ENCODE data around the gene RAC2. TPM values are rescaled to one million over a fixed set of nuclear protein-coding genes. Genes with fewer than 3 reads are reported as not detected.
A peak's percentile ranks its signal among the peaks of the same experiment; 100 is the strongest.

The RAC2 gene
- 16.4 TPM for polyA plus RNA-seq (2013, experiment 1 of 2)
- polyA plus RNA-seq (2013, experiment 2 of 2): 14.7 TPM

DNA sequence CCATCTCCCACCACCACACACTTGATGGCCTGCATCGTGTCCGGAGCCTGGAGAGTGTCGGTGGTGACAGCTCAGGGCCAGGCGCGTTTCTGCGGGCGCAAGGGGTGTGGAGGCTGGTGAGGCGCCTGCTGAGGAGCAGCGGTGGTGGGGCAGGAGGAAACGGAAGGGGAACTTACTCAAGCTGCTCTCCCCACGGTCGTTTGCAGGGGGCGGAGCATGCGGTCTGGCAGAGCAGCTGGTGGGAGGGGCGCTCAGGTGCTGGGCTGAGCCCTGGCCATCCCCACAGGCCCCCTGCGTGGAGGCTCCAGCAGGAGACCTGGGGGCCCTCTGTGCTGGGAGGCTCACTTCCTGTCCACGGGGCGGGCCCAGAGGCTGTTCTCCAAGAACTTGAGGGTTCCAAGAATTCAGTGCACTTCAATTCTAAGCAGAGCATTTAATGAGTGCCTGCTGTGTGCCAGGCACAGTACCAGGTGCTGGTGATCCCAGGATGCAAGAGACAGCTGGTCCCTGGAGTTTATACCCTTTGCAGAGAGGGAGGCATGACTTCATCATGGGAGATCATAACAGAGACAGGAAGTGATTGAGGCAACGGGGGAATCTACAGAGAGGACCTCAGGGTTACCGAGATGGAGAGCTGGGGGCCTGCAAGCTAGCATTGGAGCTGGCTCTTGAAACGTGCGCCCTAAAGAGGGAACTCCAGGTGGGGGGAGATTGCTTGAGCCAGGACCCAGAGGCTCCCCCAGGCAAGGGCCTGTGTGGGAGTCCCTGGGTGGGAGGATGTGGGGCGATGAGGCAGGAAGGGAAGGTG lies at the start of gene RAC2:
RAC2 (minus strand) TSS at position 156 of the 808 bp plus-strand sequence; CDS start at position 35, 121 bp downstream.
- H3K9me3 ChIP-seq (ENCODE audit: control insufficient read depth, low read length): no peaks in the 10 kb centered on the region
- H3K36me3 ChIP-seq (ENCODE audit: control insufficient read depth, insufficient read depth, low read length): no peaks in the 10 kb centered on the region
- 49 to 55% methylated on average over 11 to 19 of the region's 23 CpGs for WGBS, 2 experiments (ENCODE audit: insufficient coverage in 2 of 2)
- peak within 1 kb of the TSS; percentile 66 for H3K27ac ChIP-seq (ENCODE audit: low read depth, low read length, severe bottlenecking)
- H3K4me1 ChIP-seq (ENCODE audit: control insufficient read depth, insufficient read depth, low read length, poor library complexity, severe bottlenecking): peaks cover 33% of the 10 kb centered on the region
- H3K4me3 ChIP-seq (ENCODE audit: extremely low read depth, insufficient read depth, low read length, poor library complexity, severe bottlenecking): peak within 1 kb of the TSS; percentile 11

DNA sequence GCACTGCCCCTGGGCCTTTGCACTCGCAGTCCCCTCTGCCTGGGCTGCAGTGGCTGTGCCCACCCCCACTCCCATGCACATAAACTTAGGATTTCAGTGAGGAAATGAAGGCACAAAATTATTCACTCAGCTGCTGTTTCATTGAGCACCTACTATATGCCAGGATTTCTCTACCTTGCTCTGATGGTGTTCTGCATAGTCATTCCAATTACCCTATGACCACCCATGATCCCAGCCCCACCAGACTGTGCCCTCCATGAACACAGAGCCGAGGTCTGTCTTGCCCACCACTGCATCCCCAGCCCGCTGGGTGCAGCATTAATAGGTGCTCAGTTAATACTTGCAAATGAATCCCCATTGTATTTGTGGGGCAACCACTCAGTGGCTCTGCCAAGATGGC lies 49.1 kb upstream of the RAC2 start:
- no peak overlapping the region for H3K4me3 ChIP-seq (ENCODE audit: extremely low read depth, insufficient read depth, low read length, poor library complexity, severe bottlenecking)
- no peaks in the 10 kb centered on the region for H3K9me3 ChIP-seq (ENCODE audit: control insufficient read depth, low read length)
- no peaks in the 10 kb centered on the region for H3K4me1 ChIP-seq (ENCODE audit: control insufficient read depth, insufficient read depth, low read length, poor library complexity, severe bottlenecking)
- 74 to 78% methylated on average over 2 to 3 of the region's 3 CpGs for WGBS, 2 experiments (ENCODE audit: insufficient coverage in 2 of 2)
- H3K36me3 ChIP-seq (ENCODE audit: control insufficient read depth, insufficient read depth, low read length): no peaks in the 10 kb centered on the region
- no peak overlapping the region for H3K27ac ChIP-seq (ENCODE audit: low read depth, low read length, severe bottlenecking)

DNA sequence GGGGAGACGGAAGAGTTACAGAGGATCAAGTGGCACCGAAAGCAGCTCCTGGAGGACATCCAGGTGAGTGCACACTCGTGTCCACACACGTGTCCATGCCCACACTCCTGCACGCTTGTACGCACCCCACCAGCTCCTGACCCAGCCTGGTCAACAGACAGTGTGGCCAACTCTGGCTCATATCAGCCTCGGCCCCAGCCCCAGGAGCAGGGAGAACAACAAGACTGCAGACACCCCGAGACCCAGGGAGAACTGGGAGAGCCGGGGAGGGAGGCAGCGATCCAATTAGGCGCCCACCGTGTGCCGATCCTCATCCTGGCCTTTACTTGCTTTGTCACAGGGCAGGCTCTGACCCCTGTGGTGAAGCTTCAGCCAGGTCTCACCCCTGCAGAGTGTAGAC lies 48.6 kb upstream of the RAC2 start:
- no peak overlapping the region for H3K4me3 ChIP-seq (ENCODE audit: extremely low read depth, insufficient read depth, low read length, poor library complexity, severe bottlenecking)
- 89 to 92% methylated on average over 12 to 13 of the region's 13 CpGs for WGBS, 2 experiments (ENCODE audit: insufficient coverage in 2 of 2)

DNA sequence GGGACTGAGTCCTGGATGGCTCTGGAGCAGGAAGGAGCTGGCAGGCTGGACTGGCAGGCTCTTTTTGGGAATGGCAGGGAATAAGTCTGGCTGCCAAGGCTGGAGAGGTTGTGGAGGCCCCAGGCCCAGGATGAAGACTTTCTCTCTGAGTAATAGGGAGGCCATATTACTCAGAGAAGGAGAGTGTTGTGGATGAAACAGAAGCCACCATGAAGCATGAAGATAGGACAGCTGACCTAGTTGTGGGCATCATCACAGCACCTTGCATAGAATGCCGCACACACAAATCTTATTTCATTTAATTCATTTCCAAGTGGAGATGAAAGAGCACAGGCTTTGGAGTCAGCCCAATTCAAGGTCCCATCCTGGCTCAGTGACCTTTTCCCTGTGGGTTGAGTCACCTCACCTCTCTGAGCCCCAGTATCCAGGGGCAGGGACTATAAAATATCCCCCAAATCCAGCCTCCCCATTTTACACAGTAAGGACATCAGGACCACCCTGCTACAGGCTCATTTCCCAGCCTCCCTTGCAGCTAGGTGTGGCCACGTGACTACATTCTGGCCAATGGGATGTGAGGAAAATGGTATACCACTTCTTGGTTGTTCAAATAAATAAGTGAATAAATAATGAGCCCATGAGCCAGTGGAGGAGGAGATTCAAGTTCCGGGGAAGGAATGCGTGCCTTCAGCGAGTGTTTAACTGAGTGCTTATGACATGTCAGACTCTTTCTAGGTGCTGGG lies 47.7 kb upstream of the RAC2 start:
- no peak overlapping the region for H3K4me3 ChIP-seq (ENCODE audit: extremely low read depth, insufficient read depth, low read length, poor library complexity, severe bottlenecking)
- no peaks in the 10 kb centered on the region for H3K4me1 ChIP-seq (ENCODE audit: control insufficient read depth, insufficient read depth, low read length, poor library complexity, severe bottlenecking)
- H3K36me3 ChIP-seq (ENCODE audit: control insufficient read depth, insufficient read depth, low read length): no peaks in the 10 kb centered on the region
- 88 to 94% methylated on average over 4 to 5 of the region's 5 CpGs for WGBS, 2 experiments (ENCODE audit: insufficient coverage in 2 of 2)
- no peaks in the 10 kb centered on the region for H3K9me3 ChIP-seq (ENCODE audit: control insufficient read depth, low read length)
- H3K27ac ChIP-seq (ENCODE audit: low read depth, low read length, severe bottlenecking): no peak overlapping the region

More for the DNA sequence above, 48.6 kb upstream of the RAC2 start:
- H3K27ac ChIP-seq (ENCODE audit: low read depth, low read length, severe bottlenecking): no peak overlapping the region
- no peaks in the 10 kb centered on the region for H3K4me1 ChIP-seq (ENCODE audit: control insufficient read depth, insufficient read depth, low read length, poor library complexity, severe bottlenecking)
- H3K9me3 ChIP-seq (ENCODE audit: control insufficient read depth, low read length): no peaks in the 10 kb centered on the region
- H3K36me3 ChIP-seq (ENCODE audit: control insufficient read depth, insufficient read depth, low read length): no peaks in the 10 kb centered on the region

DNA sequence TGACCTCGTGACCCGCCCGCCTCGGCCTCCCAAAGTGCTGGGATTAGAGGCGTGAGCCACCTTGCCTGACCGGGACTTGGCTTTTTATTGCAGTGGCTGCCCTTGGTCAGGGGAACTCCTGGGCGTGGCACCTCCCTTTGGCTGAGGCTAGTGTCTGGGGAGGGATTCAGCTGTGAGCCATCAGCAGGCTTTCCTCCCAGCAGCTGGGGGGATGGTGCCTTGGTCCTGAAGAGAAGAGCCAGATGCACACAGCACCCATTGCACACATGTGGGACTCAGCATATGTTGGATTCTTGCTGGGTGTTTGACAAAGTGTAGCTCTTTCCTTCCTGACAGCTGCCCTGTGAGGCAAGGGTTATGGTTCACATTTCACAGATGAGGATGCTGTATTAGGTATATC lies 46.7 kb upstream of the RAC2 start:
- 80 to 93% methylated on average over 6 to 7 of the region's 7 CpGs for WGBS, 2 experiments (ENCODE audit: insufficient coverage in 2 of 2)

DNA sequence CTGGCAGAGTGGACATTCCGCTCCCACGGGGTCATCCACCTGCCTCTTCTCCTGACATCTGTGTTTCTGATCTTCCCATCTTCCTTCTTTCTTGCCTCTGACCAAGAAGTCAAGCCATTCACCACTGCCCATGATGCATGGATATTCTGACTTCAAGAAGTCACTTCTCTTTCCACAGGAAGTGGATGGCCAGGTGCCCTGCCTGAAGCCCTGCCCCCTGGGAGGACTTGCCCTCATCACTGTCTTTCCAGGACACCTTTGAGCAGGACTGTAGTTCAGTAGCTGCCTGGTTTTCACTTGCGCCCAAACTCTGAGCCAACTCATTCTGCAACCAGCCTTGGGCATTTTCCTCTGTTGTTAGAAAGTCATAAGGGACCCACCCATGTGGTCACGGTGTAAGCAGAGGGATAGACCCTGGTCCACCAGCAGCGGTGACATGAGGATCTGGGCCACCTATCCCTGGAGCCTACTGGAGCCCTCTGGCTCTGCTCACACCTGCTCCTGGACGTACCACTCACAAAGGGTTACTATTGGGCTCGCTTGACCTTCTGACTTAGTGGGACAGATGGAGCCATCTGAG lies 45.2 kb upstream of the RAC2 start:
- Histone ChIP-seq H3K36me3 (ENCODE audit: control insufficient read depth, insufficient read depth, low read length) (no peaks in the 10 kb centered on the region), H3K4me1 (ENCODE audit: control insufficient read depth, insufficient read depth, low read length, poor library complexity, severe bottlenecking) (no peaks in the 10 kb centered on the region), H3K4me3 (ENCODE audit: extremely low read depth, insufficient read depth, low read length, poor library complexity, severe bottlenecking) (no peak overlapping the region), H3K27ac (ENCODE audit: low read depth, low read length, severe bottlenecking) (no peak overlapping the region), H3K9me3 (ENCODE audit: control insufficient read depth, low read length) (no peaks in the 10 kb centered on the region)
- 86 to 91% methylated on average over 7 of the region's 7 CpGs for WGBS, 2 experiments (ENCODE audit: insufficient coverage in 2 of 2)

More for the DNA sequence above, 46.7 kb upstream of the RAC2 start:
- Histone ChIP-seq H3K4me3 (ENCODE audit: extremely low read depth, insufficient read depth, low read length, poor library complexity, severe bottlenecking) (no peak overlapping the region), H3K9me3 (ENCODE audit: control insufficient read depth, low read length) (no peaks in the 10 kb centered on the region), H3K27ac (ENCODE audit: low read depth, low read length, severe bottlenecking) (no peak overlapping the region), H3K36me3 (ENCODE audit: control insufficient read depth, insufficient read depth, low read length) (no peaks in the 10 kb centered on the region), H3K4me1 (ENCODE audit: control insufficient read depth, insufficient read depth, low read length, poor library complexity, severe bottlenecking) (no peaks in the 10 kb centered on the region)

DNA sequence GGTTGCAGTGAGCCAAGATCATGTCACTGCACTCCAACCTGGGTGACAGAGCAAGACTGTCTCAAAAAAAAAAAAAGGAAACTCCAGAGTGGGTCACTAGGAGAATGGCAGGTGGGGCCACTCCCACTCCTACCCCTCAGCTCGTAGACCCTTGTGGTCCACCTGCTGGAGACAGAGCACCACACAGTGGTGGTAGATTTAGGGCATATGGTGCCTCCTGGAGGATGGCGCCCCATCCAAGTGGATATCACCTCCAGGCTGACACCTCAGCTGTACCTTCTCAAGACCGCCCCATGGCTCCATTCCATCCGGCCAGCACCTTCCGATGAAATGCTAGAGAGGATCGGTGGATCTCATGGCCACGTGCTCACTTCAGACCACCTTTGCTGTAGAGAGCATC lies 44.5 kb upstream of the RAC2 start:
- Histone ChIP-seq H3K36me3 (ENCODE audit: control insufficient read depth, insufficient read depth, low read length) (no peaks in the 10 kb centered on the region), H3K27ac (ENCODE audit: low read depth, low read length, severe bottlenecking) (no peak overlapping the region), H3K9me3 (ENCODE audit: control insufficient read depth, low read length) (no peaks in the 10 kb centered on the region), H3K4me3 (ENCODE audit: extremely low read depth, insufficient read depth, low read length, poor library complexity, severe bottlenecking) (no peak overlapping the region), H3K4me1 (ENCODE audit: control insufficient read depth, insufficient read depth, low read length, poor library complexity, severe bottlenecking) (no peaks in the 10 kb centered on the region)
- WGBS, 2 experiments (ENCODE audit: insufficient coverage in 2 of 2): 69 to 96% methylated on average over 2 to 4 of the region's 7 CpGs

DNA sequence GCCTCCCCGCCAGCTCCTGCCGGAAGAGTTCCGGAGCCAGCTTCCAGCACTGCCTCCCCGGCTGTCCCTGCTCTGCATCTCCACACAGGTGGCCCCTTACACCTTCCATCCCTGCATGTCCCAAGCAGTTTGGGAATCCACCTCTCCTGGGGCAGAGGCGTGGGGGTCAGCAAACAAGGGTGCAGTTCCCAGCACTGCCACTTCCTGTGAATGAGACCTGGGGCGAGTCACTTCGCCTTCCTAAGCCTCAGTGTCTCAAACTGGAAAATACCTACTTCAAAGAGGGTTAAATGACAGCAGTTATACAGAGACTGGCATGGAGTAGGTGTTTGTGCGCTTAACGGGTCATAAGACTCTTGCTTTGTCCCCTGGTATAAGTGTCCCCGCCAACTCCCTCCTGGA lies 43.5 kb upstream of the RAC2 start:
- Histone ChIP-seq H3K9me3 (ENCODE audit: control insufficient read depth, low read length) (no peaks in the 10 kb centered on the region), H3K4me3 (ENCODE audit: extremely low read depth, insufficient read depth, low read length, poor library complexity, severe bottlenecking) (no peak overlapping the region), H3K4me1 (ENCODE audit: control insufficient read depth, insufficient read depth, low read length, poor library complexity, severe bottlenecking) (no peaks in the 10 kb centered on the region), H3K36me3 (ENCODE audit: control insufficient read depth, insufficient read depth, low read length) (no peaks in the 10 kb centered on the region), H3K27ac (ENCODE audit: low read depth, low read length, severe bottlenecking) (no peak overlapping the region)
- WGBS, 2 experiments (ENCODE audit: insufficient coverage in 2 of 2): 83 to 88% methylated on average over 10 of the region's 10 CpGs

DNA sequence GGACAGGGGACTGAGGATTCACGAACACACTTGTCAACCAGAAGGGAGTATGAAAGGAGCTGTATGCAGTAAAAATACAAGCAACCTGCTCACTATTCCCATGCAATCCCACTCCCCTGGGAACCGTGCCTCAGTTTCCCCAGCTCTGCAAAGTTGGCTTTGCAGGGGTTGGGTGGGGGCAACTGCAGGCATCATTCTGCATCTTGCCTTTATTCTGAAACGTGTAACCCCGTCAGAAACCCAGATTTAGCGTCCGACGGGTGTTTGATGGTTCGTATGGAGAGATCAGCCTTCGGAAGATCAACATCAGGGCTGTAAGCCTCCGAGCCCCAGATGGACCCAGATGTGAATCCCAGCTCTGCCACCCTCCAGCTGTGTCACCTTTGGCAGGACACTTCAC lies 41.9 kb upstream of the RAC2 start:
- Histone ChIP-seq H3K27ac (ENCODE audit: low read depth, low read length, severe bottlenecking) (no peak overlapping the region), H3K4me3 (ENCODE audit: extremely low read depth, insufficient read depth, low read length, poor library complexity, severe bottlenecking) (no peak overlapping the region), H3K9me3 (ENCODE audit: control insufficient read depth, low read length) (no peaks in the 10 kb centered on the region), H3K4me1 (ENCODE audit: control insufficient read depth, insufficient read depth, low read length, poor library complexity, severe bottlenecking) (no peaks in the 10 kb centered on the region), H3K36me3 (ENCODE audit: control insufficient read depth, insufficient read depth, low read length) (no peaks in the 10 kb centered on the region)
- WGBS, 2 experiments (ENCODE audit: insufficient coverage in 2 of 2): 91 to 93% methylated on average over 8 to 9 of the region's 10 CpGs

DNA sequence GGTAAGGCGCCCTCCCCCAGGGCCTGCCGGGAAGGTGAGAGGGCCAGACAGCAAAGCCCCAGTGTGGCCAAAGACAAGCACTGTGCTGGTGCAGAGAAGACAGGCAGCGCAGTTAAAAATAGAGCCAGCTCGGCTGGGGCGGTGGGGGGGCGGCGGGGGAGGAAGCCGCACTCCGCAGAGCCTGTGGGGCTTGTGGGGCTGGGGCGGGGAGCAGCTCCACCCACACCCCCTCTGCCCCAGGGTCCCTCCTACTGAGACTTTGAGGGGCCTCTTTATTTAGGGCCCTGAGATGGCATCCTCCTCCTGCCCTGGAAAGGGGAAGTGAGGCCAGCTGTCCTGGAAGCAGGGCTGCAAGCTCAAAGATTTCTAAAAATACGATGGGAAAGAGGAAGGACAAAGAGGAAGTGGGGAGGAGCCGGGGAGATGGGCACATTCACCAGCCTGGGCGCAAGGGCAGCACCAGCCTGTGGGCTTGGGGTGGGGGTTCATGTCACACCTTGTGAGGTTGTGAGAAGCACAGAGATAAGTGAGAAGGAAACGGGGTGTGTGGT lies 40.8 kb upstream of the RAC2 start:
- no peak overlapping the region for H3K4me3 ChIP-seq (ENCODE audit: extremely low read depth, insufficient read depth, low read length, poor library complexity, severe bottlenecking)
- no peaks in the 10 kb centered on the region for H3K36me3 ChIP-seq (ENCODE audit: control insufficient read depth, insufficient read depth, low read length)
- no peak overlapping the region for H3K27ac ChIP-seq (ENCODE audit: low read depth, low read length, severe bottlenecking)
- 53 to 72% methylated on average over 7 of the region's 14 CpGs for WGBS, 2 experiments (ENCODE audit: insufficient coverage in 2 of 2)
- H3K9me3 ChIP-seq (ENCODE audit: control insufficient read depth, low read length): peaks cover 4% of the 10 kb centered on the region
- H3K4me1 ChIP-seq (ENCODE audit: control insufficient read depth, insufficient read depth, low read length, poor library complexity, severe bottlenecking): no peaks in the 10 kb centered on the region

Data from mesodermal cell (in vitro differentiated cells).